ENCODE measurements around the gene PPP2R2D. TPM values are rescaled to one million over a fixed set of nuclear protein-coding genes. Genes with fewer than 3 reads are reported as not detected.

Gene PPP2R2D
- total RNA-seq, 1 donor from 2014 or later, result 34.0 TPM

DNA sequence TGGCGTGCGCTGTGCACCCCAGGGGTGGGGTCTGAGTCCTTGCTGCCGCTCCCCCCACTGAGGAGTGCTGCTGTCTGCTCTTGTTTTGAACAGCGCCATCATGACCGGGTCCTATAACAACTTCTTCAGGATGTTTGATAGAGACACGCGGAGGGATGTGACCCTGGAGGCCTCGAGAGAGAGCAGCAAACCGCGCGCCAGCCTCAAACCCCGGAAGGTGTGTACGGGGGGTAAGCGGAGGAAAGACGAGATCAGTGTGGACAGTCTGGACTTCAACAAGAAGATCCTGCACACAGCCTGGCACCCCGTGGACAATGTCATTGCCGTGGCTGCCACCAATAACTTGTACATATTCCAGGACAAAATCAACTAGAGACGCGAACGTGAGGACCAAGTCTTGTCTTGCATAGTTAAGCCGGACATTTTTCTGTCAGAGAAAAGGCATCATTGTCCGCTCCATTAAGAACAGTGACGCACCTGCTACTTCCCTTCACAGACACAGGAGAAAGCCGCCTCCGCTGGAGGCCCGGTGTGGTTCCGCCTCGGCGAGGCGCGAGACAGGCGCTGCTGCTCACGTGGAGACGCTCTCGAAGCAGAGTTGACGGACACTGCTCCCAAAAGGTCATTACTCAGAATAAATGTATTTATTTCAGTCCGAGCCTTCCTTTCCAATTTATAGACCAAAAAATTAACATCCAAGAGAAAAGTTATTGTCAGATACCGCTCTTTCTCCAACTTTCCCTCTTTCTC, 55.0 kb downstream of the PPP2R2D start:
- H3K4me1 Mint-ChIP-seq, result no peaks in the 10 kb centered on the region
- no peaks in the 10 kb centered on the region for H3K27me3 Mint-ChIP-seq (ENCODE audit: low read depth)
- no peak overlapping the region for H3K27ac Mint-ChIP-seq
- H3K9me3 Mint-ChIP-seq, result no peaks in the 10 kb centered on the region
- TF ChIP-seq, protein P1, sequence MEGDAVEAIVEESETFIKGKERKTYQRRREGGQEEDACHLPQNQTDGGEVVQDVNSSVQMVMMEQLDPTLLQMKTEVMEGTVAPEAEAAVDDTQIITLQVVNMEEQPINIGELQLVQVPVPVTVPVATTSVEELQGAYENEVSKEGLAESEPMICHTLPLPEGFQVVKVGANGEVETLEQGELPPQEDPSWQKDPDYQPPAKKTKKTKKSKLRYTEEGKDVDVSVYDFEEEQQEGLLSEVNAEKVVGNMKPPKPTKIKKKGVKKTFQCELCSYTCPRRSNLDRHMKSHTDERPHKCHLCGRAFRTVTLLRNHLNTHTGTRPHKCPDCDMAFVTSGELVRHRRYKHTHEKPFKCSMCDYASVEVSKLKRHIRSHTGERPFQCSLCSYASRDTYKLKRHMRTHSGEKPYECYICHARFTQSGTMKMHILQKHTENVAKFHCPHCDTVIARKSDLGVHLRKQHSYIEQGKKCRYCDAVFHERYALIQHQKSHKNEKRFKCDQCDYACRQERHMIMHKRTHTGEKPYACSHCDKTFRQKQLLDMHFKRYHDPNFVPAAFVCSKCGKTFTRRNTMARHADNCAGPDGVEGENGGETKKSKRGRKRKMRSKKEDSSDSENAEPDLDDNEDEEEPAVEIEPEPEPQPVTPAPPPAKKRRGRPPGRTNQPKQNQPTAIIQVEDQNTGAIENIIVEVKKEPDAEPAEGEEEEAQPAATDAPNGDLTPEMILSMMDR (IDR thresholded peaks at IDR 0.05; ENCODE audit: unreplicated experiment), result no peak
- H3K36me3 Mint-ChIP-seq, result peaks cover 55% of the 10 kb centered on the region
- no peak overlapping the region for H3K4me3 Mint-ChIP-seq
- DNase-seq (ENCODE audit: low spot score in 2 of 2, unreplicated experiment in 2 of 2), result no peak

DNA sequence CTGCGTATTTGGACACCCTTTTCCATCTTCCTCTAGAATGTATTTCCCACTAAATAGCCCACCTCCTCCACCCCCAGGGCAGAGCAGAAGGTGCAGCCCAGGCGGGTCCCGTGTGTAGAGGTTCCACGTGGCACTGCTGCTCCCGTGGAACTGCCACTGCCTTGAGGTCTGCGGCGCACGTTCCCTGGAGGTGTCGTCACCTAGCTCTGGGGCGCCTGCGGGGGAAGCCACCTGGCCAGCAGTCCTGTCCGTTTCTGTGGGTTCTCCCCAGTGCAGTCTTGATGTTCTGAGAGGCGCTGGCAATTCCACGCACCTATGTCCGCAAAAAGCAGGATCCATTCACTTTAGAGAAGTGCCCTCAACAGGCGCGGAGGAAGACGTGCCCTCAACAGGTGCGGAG, 59.0 kb downstream of the PPP2R2D start:
- TF ChIP-seq, protein P1 (IDR thresholded peaks at IDR 0.05; ENCODE audit: unreplicated experiment), result no peak
- no peaks in the 10 kb centered on the region for H3K27me3 Mint-ChIP-seq (ENCODE audit: low read depth)
- H3K4me1 Mint-ChIP-seq, result no peaks in the 10 kb centered on the region
- DNase-seq (ENCODE audit: low spot score in 2 of 2, unreplicated experiment in 2 of 2), result no peak
- no peaks in the 10 kb centered on the region for H3K9me3 Mint-ChIP-seq
- peaks cover 40% of the 10 kb centered on the region for H3K36me3 Mint-ChIP-seq
- H3K4me3 Mint-ChIP-seq, result no peak overlapping the region
- no peak overlapping the region for H3K27ac Mint-ChIP-seq

DNA sequence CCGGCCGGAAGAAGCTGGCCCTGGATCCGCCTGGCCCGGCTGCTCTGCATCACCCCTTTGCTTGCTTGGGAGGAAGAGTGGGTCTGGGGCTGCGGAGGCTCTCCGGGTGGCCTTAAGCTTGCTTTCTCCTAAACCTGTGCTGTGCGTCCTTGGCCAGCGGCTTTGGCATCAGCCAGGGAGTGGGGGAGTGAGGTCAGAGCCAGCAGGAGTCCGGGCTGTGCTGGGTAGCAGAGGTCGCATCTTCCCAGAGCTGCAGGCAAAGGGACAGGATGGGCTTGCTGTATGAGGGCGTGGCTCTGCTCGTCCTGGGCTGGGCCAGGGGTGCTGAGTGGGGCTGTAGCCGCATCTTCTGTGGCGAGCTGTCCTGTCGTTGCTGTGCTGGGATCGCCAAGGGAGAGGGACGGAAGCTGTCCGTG, 59.8 kb downstream of the PPP2R2D start:
- Mint-ChIP-seq H3K9me3 (no peaks in the 10 kb centered on the region), H3K4me1 (no peaks in the 10 kb centered on the region), H3K27me3 (ENCODE audit: low read depth) (no peaks in the 10 kb centered on the region), H3K4me3 (no peak overlapping the region), H3K27ac (no peak overlapping the region), H3K36me3 (peaks cover 32% of the 10 kb centered on the region)
- TF ChIP-seq, protein P1 (IDR thresholded peaks at IDR 0.05; ENCODE audit: unreplicated experiment), result no peak
- no peak for DNase-seq (ENCODE audit: low spot score in 2 of 2, unreplicated experiment in 2 of 2)

DNA sequence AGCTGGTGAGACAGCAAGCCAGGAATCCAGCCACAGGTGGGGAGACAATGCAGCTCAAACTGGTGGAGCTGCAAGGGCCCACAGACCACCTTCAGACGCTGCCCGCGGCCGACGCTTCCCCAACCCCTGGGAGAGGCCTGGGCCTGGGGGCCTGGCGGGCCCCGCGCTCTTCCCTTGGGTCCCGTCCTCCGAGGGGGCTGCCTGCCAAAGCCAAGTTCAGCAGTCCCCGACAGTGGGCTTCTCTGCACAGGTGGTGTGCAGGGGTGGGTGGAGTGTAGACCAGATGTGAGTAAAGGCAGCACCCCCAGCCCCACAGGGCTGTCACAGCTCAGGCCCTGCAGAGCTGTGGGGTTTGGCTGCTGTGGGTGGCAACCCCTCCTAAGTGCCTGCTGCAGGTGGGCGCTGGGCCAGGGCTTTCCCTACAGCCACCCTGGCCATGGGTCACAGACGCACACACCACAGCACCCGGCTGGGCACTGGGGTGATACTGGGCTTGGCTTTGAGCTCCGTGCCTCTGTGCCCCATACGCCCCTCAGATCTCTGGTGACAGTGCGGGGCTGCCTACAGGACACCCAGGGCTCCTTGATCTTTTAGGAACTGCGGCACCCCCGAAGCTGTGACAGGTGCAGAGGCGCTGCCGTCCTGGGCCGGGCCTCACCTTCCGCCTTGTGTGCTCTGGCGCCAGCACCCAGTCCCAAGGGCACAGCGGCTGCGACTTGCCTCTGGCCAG, 60.4 kb downstream of the PPP2R2D start:
- Mint-ChIP-seq H3K9me3 (no peaks in the 10 kb centered on the region), H3K27ac (no peak overlapping the region), H3K36me3 (peaks cover 31% of the 10 kb centered on the region), H3K4me1 (no peaks in the 10 kb centered on the region), H3K4me3 (no peak overlapping the region), H3K27me3 (ENCODE audit: low read depth) (no peaks in the 10 kb centered on the region)
- TF ChIP-seq, protein P1 (IDR thresholded peaks at IDR 0.05; ENCODE audit: unreplicated experiment), result no peak
- DNase-seq (ENCODE audit: low spot score in 2 of 2, unreplicated experiment in 2 of 2), result no peak

DNA sequence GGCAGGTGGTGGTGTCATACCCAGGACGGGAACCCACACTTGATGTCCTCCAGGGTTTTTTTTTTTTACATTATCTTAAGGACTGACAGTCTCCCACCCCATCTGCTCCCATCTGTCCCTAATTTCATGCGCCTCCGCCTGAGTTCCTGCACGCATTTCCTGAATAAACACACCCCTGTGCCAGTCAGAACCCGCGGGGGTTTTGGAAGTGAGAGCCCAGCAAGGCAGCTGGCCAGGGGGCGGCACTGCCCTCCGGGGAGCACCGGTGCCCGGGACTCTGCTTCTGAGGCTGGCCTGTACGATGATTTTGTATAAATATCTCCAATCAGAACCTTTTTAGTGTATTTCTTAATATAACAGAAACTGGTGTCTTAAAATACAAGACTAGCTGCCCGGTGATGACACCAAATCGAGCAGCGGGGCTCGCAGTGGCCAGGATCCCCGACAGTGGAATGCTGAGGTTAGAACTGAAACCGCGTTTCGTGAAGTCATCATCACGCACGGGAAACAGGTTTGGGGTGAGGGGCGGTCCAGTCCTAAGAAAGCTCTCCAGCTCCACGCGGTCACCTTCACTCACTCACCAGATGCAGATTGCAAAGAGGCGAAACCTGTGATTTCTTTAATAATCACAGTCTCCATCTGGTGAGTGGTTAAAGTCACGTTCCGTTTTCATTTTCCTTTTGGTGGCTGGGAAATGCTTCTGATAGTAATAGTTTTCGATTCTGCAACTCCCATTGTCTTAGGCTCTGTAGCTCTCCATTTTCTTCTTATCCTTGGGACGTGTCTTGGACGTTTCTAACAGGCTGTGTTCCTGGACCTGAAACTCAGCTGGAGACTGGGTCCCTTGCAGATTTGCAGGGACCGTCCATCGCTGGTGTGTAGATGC, 61.2 kb downstream of the PPP2R2D start:
- Mint-ChIP-seq H3K36me3 (peaks cover 23% of the 10 kb centered on the region), H3K4me3 (no peak overlapping the region), H3K4me1 (no peaks in the 10 kb centered on the region), H3K27ac (no peak overlapping the region), H3K27me3 (ENCODE audit: low read depth) (no peaks in the 10 kb centered on the region), H3K9me3 (no peaks in the 10 kb centered on the region)
- no peak for DNase-seq (ENCODE audit: low spot score in 2 of 2, unreplicated experiment in 2 of 2)
- TF ChIP-seq, protein P1 (IDR thresholded peaks at IDR 0.05; ENCODE audit: unreplicated experiment), result no peak
